Large intestine (tissue), 12 donors: ENCODE data around the gene FABP3. TPM values are rescaled to one million over a fixed set of nuclear protein-coding genes. Genes with fewer than 3 reads are reported as not detected.
A peak's percentile ranks its signal among the peaks of the same experiment; 100 is the strongest.

Source experiments
- DNase-seq, 2 donors: peaks; one replicate each; pipeline versions ENCODE4 v3.0.0 to v3.0.0-alpha.2; 2013
- H3K27ac ChIP-seq: one replicate; pipeline ENCODE4 v1.5.1; 2013; ENCODE audit warnings: low read length
- H3K27me3 ChIP-seq: 2 replicates; pipeline ENCODE4 v1.6.1; 2013; ENCODE audit warnings: low read length; ENCODE audit not compliant: control insufficient read depth, insufficient read depth
- H3K36me3 ChIP-seq: 2 replicates; pipeline ENCODE4 v1.6.1; 2013; ENCODE audit warnings: low read length; ENCODE audit not compliant: control insufficient read depth, insufficient read depth
- H3K4me1 ChIP-seq: one replicate; pipeline ENCODE4 v1.6.1; 2013; ENCODE audit warnings: low read length; ENCODE audit not compliant: control insufficient read depth, insufficient read depth
- H3K4me3 ChIP-seq: one replicate; pipeline ENCODE4 v1.5.1; 2013; ENCODE audit warnings: low read length
- H3K9me3 ChIP-seq: one replicate; pipeline ENCODE4 v1.6.1; 2013; ENCODE audit warnings: mild to moderate bottlenecking, low read depth, low read length, moderate library complexity; ENCODE audit not compliant: control insufficient read depth
- WGBS: methylation state at CpG from one replicate; pipeline ENCODE4 v1.1.5; 2013; ENCODE audit warnings: low lambda C conversion rate; ENCODE audit not compliant: insufficient coverage; 5-methylcytosine and 5-hydroxymethylcytosine counted together
- long read RNA-seq, 11 donors: transcript quantifications; one replicate each; lab custom pipeline, GENCODE V29; 2026
- polyA plus RNA-seq: library from polyadenylated mRNA; unstranded; fragments of 120-200 nt; gene quantifications from one replicate; pipeline ENCODE4 v1.2.1, GENCODE V29; 2013

Gene FABP3
- 31.8 TPM for polyA plus RNA-seq
- long read RNA-seq, donor 1, transcript FABP3-201 (4 exons, 725 nt): major isoform, 15 of 15 reads
- long read RNA-seq, donor 1, partial matches to known transcripts: 0 of 15 reads
- long read RNA-seq, donor 1, other reads (novel, unspliced or antisense): 0 of 15 reads
- long read RNA-seq, donor 2, transcript FABP3-201 (4 exons, 725 nt): major isoform, 13 of 14 reads
- long read RNA-seq, donor 2, partial matches to known transcripts: 0 of 14 reads
- long read RNA-seq, donor 2, other reads (novel, unspliced or antisense): 0 of 14 reads
- long read RNA-seq, donor 3: 0 reads
- long read RNA-seq, donor 4, partial matches to known transcripts: 0 of 1 reads
- long read RNA-seq, donor 4, other reads (novel, unspliced or antisense): 0 of 1 reads
- long read RNA-seq, donor 5, transcript FABP3-201 (4 exons, 725 nt): major isoform, 7 of 8 reads
- long read RNA-seq, donor 5, partial matches to known transcripts: 0 of 8 reads
- long read RNA-seq, donor 5, other reads (novel, unspliced or antisense): 0 of 8 reads
- long read RNA-seq, donor 6, transcript FABP3-201 (4 exons, 725 nt): major isoform, 8 of 8 reads
- long read RNA-seq, donor 6, partial matches to known transcripts: 0 of 8 reads
- long read RNA-seq, donor 6, other reads (novel, unspliced or antisense): 0 of 8 reads
- long read RNA-seq, donor 7, transcript FABP3-201 (4 exons, 725 nt): major isoform, 10 of 11 reads
- long read RNA-seq, donor 7, partial matches to known transcripts: 0 of 11 reads
- long read RNA-seq, donor 7, other reads (novel, unspliced or antisense): 0 of 11 reads
- long read RNA-seq, donor 8, transcript FABP3-201 (4 exons, 725 nt): major isoform, 23 of 26 reads
- long read RNA-seq, donor 8, partial matches to known transcripts: 0 of 26 reads
- long read RNA-seq, donor 8, other reads (novel, unspliced or antisense): 0 of 26 reads
- long read RNA-seq, donor 9, transcript FABP3-201 (4 exons, 725 nt): major isoform, 13 of 14 reads
- long read RNA-seq, donor 9, partial matches to known transcripts: 0 of 14 reads
- long read RNA-seq, donor 9, other reads (novel, unspliced or antisense): 0 of 14 reads
- long read RNA-seq, donor 10, transcript FABP3-201 (4 exons, 725 nt): major isoform, 21 of 31 reads
- long read RNA-seq, donor 10, partial matches to known transcripts: 9 of 31 reads
- long read RNA-seq, donor 10, other reads (novel, unspliced or antisense): 0 of 31 reads
- long read RNA-seq, donor 11, transcript FABP3-201 (4 exons, 725 nt): major isoform, 11 of 11 reads
- long read RNA-seq, donor 11, partial matches to known transcripts: 0 of 11 reads
- long read RNA-seq, donor 11, other reads (novel, unspliced or antisense): 0 of 11 reads

GRCh38 chr1:31373056-31373896 is at the start of gene FABP3:
FABP3 (minus strand) TSS chr1:31373076; CDS start chr1:31373014, 62 bp downstream.
- Histone ChIP-seq H3K27me3 (no peaks in the 10 kb centered on the region), H3K9me3 (no peaks in the 10 kb centered on the region), H3K36me3 (no peaks in the 10 kb centered on the region), H3K4me3 (peak within 1 kb of the TSS; percentile 44), H3K4me1 (peaks cover 71% of the 10 kb centered on the region), H3K27ac (peak within 1 kb of the TSS; percentile 87)
- WGBS: no CpG with 5 or more reads among the region's 44 CpGs
- DNase-seq: peak; percentile 88 to 94

DNA sequence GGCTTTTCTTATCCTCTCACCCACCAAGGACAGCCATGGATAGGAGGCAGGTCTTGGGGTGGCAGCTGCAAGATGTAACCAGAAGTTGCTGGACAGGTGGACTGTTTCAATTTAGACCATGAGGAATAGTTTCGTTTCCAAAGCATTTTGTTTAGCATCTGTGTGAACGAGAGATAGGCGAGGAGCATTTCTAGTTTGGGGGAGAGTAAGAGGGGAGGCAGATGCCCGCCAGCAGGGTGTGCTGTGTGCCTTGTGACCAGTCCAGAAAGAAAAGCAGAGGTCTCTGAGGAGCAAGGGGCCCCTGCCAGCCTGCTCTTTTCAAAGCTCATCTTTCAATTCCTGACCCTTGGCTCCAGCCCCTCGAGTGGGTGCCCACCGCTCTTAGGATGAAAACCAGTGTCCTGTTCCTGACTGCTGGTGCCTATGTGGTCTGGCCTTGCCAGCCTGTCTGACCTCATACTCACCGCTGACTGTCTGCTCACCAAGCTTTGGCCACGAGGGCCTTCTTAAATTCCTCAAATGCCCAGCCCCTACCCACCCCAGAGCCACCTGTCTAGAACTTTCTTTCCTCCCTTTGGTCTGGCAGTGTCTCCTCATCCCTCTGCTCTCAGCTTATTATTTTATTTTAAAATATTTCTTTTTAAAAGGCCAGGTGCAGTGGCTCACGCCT is 48.6 kb upstream of the FABP3 start:
- Histone ChIP-seq H3K36me3 (peaks cover 14% of the 10 kb centered on the region), H3K27me3 (no peaks in the 10 kb centered on the region), H3K27ac (no peak overlapping the region), H3K4me1 (peaks cover 4% of the 10 kb centered on the region), H3K9me3 (no peaks in the 10 kb centered on the region), H3K4me3 (no peak overlapping the region)
- no peak for DNase-seq
- no CpG with 5 or more reads among the region's 9 CpGs for WGBS

GRCh38 chr1:31420716-31421115 is 47.8 kb upstream of the FABP3 start:
- WGBS: 80% methylated on average over 1 of the region's 5 CpGs
- Histone ChIP-seq H3K27me3 (no peaks in the 10 kb centered on the region), H3K27ac (no peak overlapping the region), H3K9me3 (no peaks in the 10 kb centered on the region), H3K4me3 (no peak overlapping the region), H3K4me1 (peaks cover 4% of the 10 kb centered on the region), H3K36me3 (peaks cover 11% of the 10 kb centered on the region)
- DNase-seq: no peak

GRCh38 chr1:31418626-31419323 is 45.9 kb upstream of the FABP3 start:
- DNase-seq: no peak
- peaks cover 12% of the 10 kb centered on the region for H3K4me1 ChIP-seq
- H3K27me3 ChIP-seq: peaks cover 3% of the 10 kb centered on the region
- no peak overlapping the region for H3K4me3 ChIP-seq
- WGBS: no CpG with 5 or more reads among the region's 4 CpGs
- peaks cover 1% of the 10 kb centered on the region for H3K36me3 ChIP-seq
- H3K27ac ChIP-seq: no peak overlapping the region
- H3K9me3 ChIP-seq: no peaks in the 10 kb centered on the region

GRCh38 chr1:31417148-31417547 is 44.3 kb upstream of the FABP3 start:
- no peaks in the 10 kb centered on the region for H3K9me3 ChIP-seq
- no peaks in the 10 kb centered on the region for H3K36me3 ChIP-seq
- DNase-seq: peak; percentile 60 to 77
- no peak overlapping the region for H3K27ac ChIP-seq
- H3K27me3 ChIP-seq: peaks cover 5% of the 10 kb centered on the region
- H3K4me1 ChIP-seq: peaks cover 16% of the 10 kb centered on the region
- 20% methylated on average over 1 of the region's 3 CpGs for WGBS
- no peak overlapping the region for H3K4me3 ChIP-seq

GRCh38 chr1:31416101-31416736 is 43.3 kb upstream of the FABP3 start:
- 94% methylated on average over 3 of the region's 7 CpGs for WGBS
- Histone ChIP-seq H3K9me3 (no peaks in the 10 kb centered on the region), H3K27ac (no peak overlapping the region), H3K27me3 (peaks cover 5% of the 10 kb centered on the region), H3K4me3 (no peak overlapping the region), H3K4me1 (peaks cover 16% of the 10 kb centered on the region), H3K36me3 (no peaks in the 10 kb centered on the region)
- no peak for DNase-seq

GRCh38 chr1:31415658-31416057 is 42.8 kb upstream of the FABP3 start:
- no CpG with 5 or more reads among the region's 2 CpGs for WGBS

DNA sequence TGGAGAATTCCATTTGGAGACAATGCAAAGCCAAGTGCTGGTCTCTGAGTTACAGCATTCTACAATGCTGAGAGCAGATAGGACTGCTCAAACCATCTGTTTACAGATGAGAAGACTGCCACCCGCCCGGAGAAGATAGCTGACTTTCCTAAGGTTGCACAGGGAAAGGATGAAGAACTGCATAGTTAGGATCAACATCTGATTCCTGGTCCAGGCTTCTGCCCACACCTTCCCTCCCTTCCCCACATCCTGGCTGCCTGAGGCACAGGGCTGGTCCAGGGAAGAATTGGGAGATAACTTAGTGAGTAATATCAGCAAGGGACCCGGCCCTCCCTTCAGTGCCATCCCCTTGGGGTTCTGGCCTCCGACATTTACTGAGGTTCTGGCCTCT is 42.1 kb upstream of the FABP3 start:
- no peaks in the 10 kb centered on the region for H3K9me3 ChIP-seq
- H3K27me3 ChIP-seq: peaks cover 5% of the 10 kb centered on the region
- no CpG with 5 or more reads among the region's 4 CpGs for WGBS
- H3K4me3 ChIP-seq: peak overlapping the region; percentile 86
- H3K27ac ChIP-seq: no peak overlapping the region
- no peaks in the 10 kb centered on the region for H3K36me3 ChIP-seq
- DNase-seq: no peak
- peaks cover 16% of the 10 kb centered on the region for H3K4me1 ChIP-seq

More at GRCh38 chr1:31415658-31416057, 42.8 kb upstream of the FABP3 start:
- Histone ChIP-seq H3K36me3 (no peaks in the 10 kb centered on the region), H3K4me3 (no peak overlapping the region), H3K9me3 (no peaks in the 10 kb centered on the region), H3K4me1 (peaks cover 16% of the 10 kb centered on the region), H3K27me3 (peaks cover 5% of the 10 kb centered on the region), H3K27ac (no peak overlapping the region)
- DNase-seq: no peak
